HG03039 (cell line): ENCODE results near the gene POLDIP3.
A peak's percentile ranks its signal among the peaks of the same experiment; 100 is the strongest.
"Not testable (repeated sequence)": the region's sequence is repeated elsewhere in the genome, so short reads cannot be mapped to it uniquely, and the experiment has no call there.

Source experiments
- ATAC-seq: cut with Tn5 transposase; IDR thresholded peaks from one replicate; pipeline ENCODE4 v1.9.1; 2021; ENCODE audit warnings: mild to moderate bottlenecking, moderate library complexity; ENCODE audit not compliant: unreplicated experiment

Gene POLDIP3

GRCh38 chr22:42587588-42588175, 27.0 kb downstream of the POLDIP3 start:
- no peak for ATAC-seq

- no peak for ATAC-seq
Observed at GRCh38 chr22:42586381-42586780, 28.3 kb downstream of the POLDIP3 start.

GRCh38 chr22:42585096-42585495, 29.6 kb downstream of the POLDIP3 start:
- no peak for ATAC-seq

- no peak for ATAC-seq
Observed at GRCh38 chr22:42584364-42584940, 30.2 kb downstream of the POLDIP3 start.

- ATAC-seq, result no peak
Observed at GRCh38 chr22:42582987-42583386, 31.7 kb downstream of the POLDIP3 start.

GRCh38 chr22:42581762-42582716, 32.6 kb downstream of the POLDIP3 start:
- peak; percentile 46 for ATAC-seq

- not testable (repeated sequence) for ATAC-seq
Observed at GRCh38 chr22:42581194-42581761, 33.4 kb downstream of the POLDIP3 start.

GRCh38 chr22:42580040-42580439, 34.6 kb downstream of the POLDIP3 start:
- not testable (repeated sequence) for ATAC-seq

GRCh38 chr22:42577623-42578240, 37.0 kb downstream of the POLDIP3 start:
- no peak for ATAC-seq

- not testable (repeated sequence) for ATAC-seq
Observed at GRCh38 chr22:42577141-42577540, 37.5 kb downstream of the POLDIP3 start.

GRCh38 chr22:42575996-42576574, 38.6 kb downstream of the POLDIP3 start:
- not testable (repeated sequence) for ATAC-seq

GRCh38 chr22:42574468-42574867, 40.2 kb downstream of the POLDIP3 start:
- not testable (repeated sequence) for ATAC-seq

GRCh38 chr22:42574046-42574445, 40.6 kb downstream of the POLDIP3 start:
- not testable (repeated sequence) for ATAC-seq

- ATAC-seq, result not testable (repeated sequence)
Observed at GRCh38 chr22:42571068-42571467, 43.6 kb downstream of the POLDIP3 start.

- ATAC-seq, result not testable (repeated sequence)
Observed at GRCh38 chr22:42570580-42570979, 44.1 kb downstream of the POLDIP3 start.

GRCh38 chr22:42567950-42568349, 46.7 kb downstream of the POLDIP3 start:
- ATAC-seq, result not testable (repeated sequence)

- ATAC-seq, result no peak
Observed at GRCh38 chr22:42565956-42566355, 48.7 kb downstream of the POLDIP3 start.

GRCh38 chr22:42564699-42565098, 50.0 kb downstream of the POLDIP3 start:
- ATAC-seq, result no peak

- ATAC-seq, result not testable (repeated sequence)
Observed at GRCh38 chr22:42563943-42564342, 50.7 kb downstream of the POLDIP3 start.

- ATAC-seq, result no peak
Observed at GRCh38 chr22:42562684-42563083, 52.0 kb downstream of the POLDIP3 start.
